Ishikawa (cell line): ENCODE data around the gene ADGRB2.

Experiments used
- CEBPB ChIP-seq: IDR thresholded peaks from 2 replicates; pipeline ENCODE4 v1.6.1; 2012
- CREB1 ChIP-seq: IDR thresholded peaks from 2 replicates; pipeline ENCODE4 v1.6.1; 2012; ENCODE audit warnings: low read depth
- EP300 ChIP-seq: IDR thresholded peaks from 2 replicates; pipeline ENCODE4 v1.6.1; 2012; ENCODE audit warnings: borderline replicate concordance
- MAX ChIP-seq: IDR thresholded peaks from 2 replicates; pipeline ENCODE4 v1.6.1; 2012
- NFIC ChIP-seq: IDR thresholded peaks from 2 replicates; pipeline ENCODE4 v1.6.1; 2012
- RAD21 ChIP-seq: IDR thresholded peaks from 2 replicates; pipeline ENCODE4 v1.6.1; 2012; ENCODE audit warnings: low read depth
- REST ChIP-seq: IDR thresholded peaks from 2 replicates; pipeline ENCODE4 v1.6.1; 2012; ENCODE audit warnings: low read depth, mild to moderate bottlenecking
- TEAD4 ChIP-seq: IDR thresholded peaks from 2 replicates; pipeline ENCODE4 v1.6.1; 2012

DNA sequence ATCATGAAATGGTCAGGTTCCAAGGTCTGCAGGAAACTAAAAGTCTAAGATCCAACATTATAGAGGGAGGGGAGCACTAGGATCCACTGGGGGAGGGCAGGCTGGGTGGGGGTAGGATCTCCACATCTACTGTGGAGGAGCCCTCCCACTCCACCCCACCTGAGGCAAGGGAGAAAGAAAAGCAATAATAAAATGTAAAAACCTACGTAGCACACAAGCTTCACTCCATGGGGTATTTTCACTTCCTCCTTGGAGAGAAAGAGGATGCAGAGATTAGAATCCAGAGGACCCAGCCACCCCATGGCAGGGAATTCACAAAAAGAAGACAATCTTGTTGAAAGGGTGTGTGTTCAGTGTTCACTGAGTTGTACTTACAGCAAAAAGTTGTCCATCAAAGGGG, 37.3 kb upstream of the ADGRB2 start:
- TF ChIP-seq NFIC (no peak), RAD21 (no peak), EP300 (no peak), CEBPB (no peak), MAX (no peak), CREB1 (no peak), REST (no peak), TEAD4 (no peak)
